ENCODE results near the gene CORO6. TPM values are rescaled to one million over a fixed set of nuclear protein-coding genes. Genes with fewer than 3 reads are reported as not detected.
A peak's percentile ranks its signal among the peaks of the same experiment; 100 is the strongest.

The CORO6 gene
- total RNA-seq, 2 experiments from 2014 or later: 2.8 to 3.3 TPM

DNA sequence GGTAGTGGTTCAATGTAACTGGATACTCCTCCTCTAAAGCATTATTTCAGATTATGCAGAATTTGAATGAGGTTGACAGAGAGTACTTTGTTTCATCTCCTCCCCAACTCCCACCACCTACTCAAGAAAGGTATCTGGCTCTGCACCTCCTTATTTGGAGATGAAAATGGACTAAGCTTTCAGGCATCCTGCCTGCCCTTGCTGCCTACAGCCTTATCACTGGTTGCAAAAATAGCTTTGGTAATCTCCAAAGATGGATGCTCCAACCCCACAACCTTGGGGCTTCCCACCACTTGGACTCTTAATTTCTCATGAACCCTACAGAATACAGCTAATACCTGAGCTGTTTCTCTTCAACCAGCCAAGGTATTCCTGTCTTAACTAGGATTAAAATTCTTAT is 45.3 kb upstream of the CORO6 start:
- H3K4me1 ChIP-seq (ENCODE audit: insufficient read depth, low read length): no peaks in the 10 kb centered on the region
- H3K27ac Mint-ChIP-seq: peak overlapping the region; percentile 35
- ChIA-PET CTCF (interaction anchor here (1.4 kb wide), 1 partner anchor 111 kb away, joined by 5 read pairs; no protein-coding TSS in a partner anchor), POLR2A (interaction anchor here (0.6 to 1.2 kb wide), 2 partner anchors 94 to 140 kb away, joined by 3 to 4 read pairs; no protein-coding TSS in a partner anchor)
- no peak overlapping the region for H3K4me3 ChIP-seq (ENCODE audit: low read length)
- TF ChIP-seq, protein P1, sequence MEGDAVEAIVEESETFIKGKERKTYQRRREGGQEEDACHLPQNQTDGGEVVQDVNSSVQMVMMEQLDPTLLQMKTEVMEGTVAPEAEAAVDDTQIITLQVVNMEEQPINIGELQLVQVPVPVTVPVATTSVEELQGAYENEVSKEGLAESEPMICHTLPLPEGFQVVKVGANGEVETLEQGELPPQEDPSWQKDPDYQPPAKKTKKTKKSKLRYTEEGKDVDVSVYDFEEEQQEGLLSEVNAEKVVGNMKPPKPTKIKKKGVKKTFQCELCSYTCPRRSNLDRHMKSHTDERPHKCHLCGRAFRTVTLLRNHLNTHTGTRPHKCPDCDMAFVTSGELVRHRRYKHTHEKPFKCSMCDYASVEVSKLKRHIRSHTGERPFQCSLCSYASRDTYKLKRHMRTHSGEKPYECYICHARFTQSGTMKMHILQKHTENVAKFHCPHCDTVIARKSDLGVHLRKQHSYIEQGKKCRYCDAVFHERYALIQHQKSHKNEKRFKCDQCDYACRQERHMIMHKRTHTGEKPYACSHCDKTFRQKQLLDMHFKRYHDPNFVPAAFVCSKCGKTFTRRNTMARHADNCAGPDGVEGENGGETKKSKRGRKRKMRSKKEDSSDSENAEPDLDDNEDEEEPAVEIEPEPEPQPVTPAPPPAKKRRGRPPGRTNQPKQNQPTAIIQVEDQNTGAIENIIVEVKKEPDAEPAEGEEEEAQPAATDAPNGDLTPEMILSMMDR (IDR thresholded peaks at IDR 0.05): no peak
- DNase-seq (no peak), ATAC-seq (ENCODE audit: poor library complexity) (no peak)
- peaks cover 91% of the 10 kb centered on the region for H3K36me3 ChIP-seq (ENCODE audit: insufficient read depth, low read length)
- intact Hi-C loops (cut with DNase I, micrococcal nuclease): loop anchor here in 1 of 2 experiments (10.0 kb wide), 1 partner anchor 427 kb away; no protein-coding TSS in a partner anchor
- H3K9me3 ChIP-seq (ENCODE audit: control insufficient read depth in 1 of 2, insufficient read depth in 1 of 2, low read length in 2 of 2): no peaks in the 10 kb centered on the region
- no peaks in the 10 kb centered on the region for H3K9me3 Mint-ChIP-seq
- H3K27me3 Mint-ChIP-seq: no peaks in the 10 kb centered on the region
- no peaks in the 10 kb centered on the region for H3K27me3 ChIP-seq (ENCODE audit: control insufficient read depth in 1 of 2, insufficient read depth in 2 of 2, low read length in 2 of 2)
- no peak overlapping the region for H3K4me3 Mint-ChIP-seq
- peaks cover 89% of the 10 kb centered on the region for H3K36me3 Mint-ChIP-seq (ENCODE audit: low read depth)
- H3K27ac ChIP-seq (ENCODE audit: low read depth in 1 of 2, low read length in 2 of 2): no peak overlapping the region
- H3K4me1 Mint-ChIP-seq (ENCODE audit: low read depth): peaks cover 16% of the 10 kb centered on the region

DNA sequence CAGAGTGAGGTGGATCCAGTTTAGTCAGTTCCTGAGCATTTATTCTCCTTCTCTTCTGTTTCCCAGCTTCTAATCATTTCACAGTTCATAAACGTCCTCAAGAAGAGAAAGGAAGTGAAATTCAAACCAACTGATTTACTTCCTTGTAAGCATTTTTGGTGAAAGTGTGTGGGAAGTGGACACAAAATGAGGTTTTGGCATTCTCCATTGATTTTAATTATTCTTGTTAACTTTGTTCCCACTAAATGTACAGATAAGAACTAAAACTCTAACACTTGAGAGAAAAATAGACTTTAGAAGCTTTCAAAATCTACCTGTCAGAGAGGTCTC is 42.7 kb upstream of the CORO6 start:
- Histone ChIP-seq H3K4me1 (ENCODE audit: insufficient read depth, low read length) (no peaks in the 10 kb centered on the region), H3K27ac (ENCODE audit: low read depth in 1 of 2, low read length in 2 of 2) (no peak overlapping the region), H3K27me3 (ENCODE audit: control insufficient read depth in 1 of 2, insufficient read depth in 2 of 2, low read length in 2 of 2) (no peaks in the 10 kb centered on the region), H3K9me3 (ENCODE audit: control insufficient read depth in 1 of 2, insufficient read depth in 1 of 2, low read length in 2 of 2) (no peaks in the 10 kb centered on the region), H3K4me3 (ENCODE audit: low read length) (no peak overlapping the region), H3K36me3 (ENCODE audit: insufficient read depth, low read length) (peaks cover 76% of the 10 kb centered on the region)
- ChIA-PET CTCF (interaction anchor here (1.0 to 1.4 kb wide), 3 partner anchors 11 to 266 kb away, joined by 3 to 4 read pairs (median 3); no protein-coding TSS in a partner anchor), POLR2A (interaction anchor here (1.4 kb wide), 1 partner anchor 96 kb away, joined by 8 read pairs; no protein-coding TSS in a partner anchor)
- peaks cover 22% of the 10 kb centered on the region for H3K4me1 Mint-ChIP-seq (ENCODE audit: low read depth)
- no peak overlapping the region for H3K4me3 Mint-ChIP-seq
- no peaks in the 10 kb centered on the region for H3K9me3 Mint-ChIP-seq
- DNase-seq (no peak), ATAC-seq (ENCODE audit: poor library complexity) (no peak)
- peak overlapping the region; percentile 62 for H3K27ac Mint-ChIP-seq
- peaks cover 88% of the 10 kb centered on the region for H3K36me3 Mint-ChIP-seq (ENCODE audit: low read depth)
- intact Hi-C loops (cut with DNase I, micrococcal nuclease): loop anchor here in 1 of 2 experiments (10.0 kb wide), 1 partner anchor 429 kb away; no protein-coding TSS in a partner anchor
- no peaks in the 10 kb centered on the region for H3K27me3 Mint-ChIP-seq
- TF ChIP-seq, protein P1 (IDR thresholded peaks at IDR 0.05): no peak

DNA sequence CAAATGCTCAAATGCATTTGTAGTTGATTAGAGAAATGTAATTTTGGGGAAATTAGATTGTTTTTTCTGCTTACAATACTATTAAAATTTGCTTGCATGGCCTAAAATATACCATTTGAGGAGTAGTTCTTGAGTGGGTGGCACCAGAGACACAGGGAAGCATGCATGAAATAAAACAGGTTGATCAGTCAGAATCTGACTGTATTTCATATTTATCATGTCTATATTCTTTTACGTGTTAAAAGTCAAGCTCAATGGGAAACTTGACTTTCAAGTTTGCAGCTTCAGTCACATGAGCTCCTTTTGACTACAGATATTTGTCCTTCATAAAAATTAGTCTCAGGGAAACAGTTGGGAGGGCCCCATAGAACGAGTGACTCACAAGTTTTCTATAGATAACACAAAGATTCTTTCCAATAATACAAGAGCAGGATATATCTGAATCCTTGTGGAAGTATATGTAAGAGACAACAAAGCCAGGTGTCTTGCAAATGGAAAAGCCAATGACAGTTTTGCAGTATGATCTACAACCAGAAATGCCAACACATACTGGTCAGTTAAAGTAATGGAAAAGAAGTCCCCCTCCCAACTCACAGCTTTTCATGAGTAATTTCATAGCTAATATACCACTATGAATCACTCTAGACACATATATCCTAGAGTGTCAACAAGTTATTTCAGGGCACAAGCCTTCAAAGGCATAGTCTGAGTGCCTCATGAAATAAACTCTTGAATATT is 42.2 kb upstream of the CORO6 start:
- Histone ChIP-seq H3K9me3 (ENCODE audit: control insufficient read depth in 1 of 2, insufficient read depth in 1 of 2, low read length in 2 of 2) (no peaks in the 10 kb centered on the region), H3K4me3 (ENCODE audit: low read length) (no peak overlapping the region), H3K27me3 (ENCODE audit: control insufficient read depth in 1 of 2, insufficient read depth in 2 of 2, low read length in 2 of 2) (no peaks in the 10 kb centered on the region), H3K27ac (ENCODE audit: low read depth in 1 of 2, low read length in 2 of 2) (no peak overlapping the region), H3K36me3 (ENCODE audit: insufficient read depth, low read length) (peaks cover 74% of the 10 kb centered on the region), H3K4me1 (ENCODE audit: insufficient read depth, low read length) (no peaks in the 10 kb centered on the region)
- H3K4me3 Mint-ChIP-seq: no peak overlapping the region
- H3K4me1 Mint-ChIP-seq (ENCODE audit: low read depth): peaks cover 22% of the 10 kb centered on the region
- H3K36me3 Mint-ChIP-seq (ENCODE audit: low read depth): peaks cover 85% of the 10 kb centered on the region
- intact Hi-C loops (cut with DNase I, micrococcal nuclease): loop anchor here in 1 of 2 experiments (10.0 kb wide), 1 partner anchor 430 kb away; no protein-coding TSS in a partner anchor
- POLR2A ChIA-PET: interaction anchor here (1.4 kb wide), 1 partner anchor 96 kb away, joined by 8 read pairs; no protein-coding TSS in a partner anchor
- CTCF ChIA-PET: interaction anchor here (1.0 to 1.4 kb wide), 3 partner anchors 10 to 266 kb away, joined by 3 to 4 read pairs (median 3); no protein-coding TSS in a partner anchor
- DNase-seq: peak in 2 of 14 experiments; percentile 10 to 21
- H3K27ac Mint-ChIP-seq: peak overlapping the region; percentile 62
- no peaks in the 10 kb centered on the region for H3K9me3 Mint-ChIP-seq
- H3K27me3 Mint-ChIP-seq: no peaks in the 10 kb centered on the region
- TF ChIP-seq, protein P1 (IDR thresholded peaks at IDR 0.05): no peak
- ATAC-seq (ENCODE audit: poor library complexity): no peak
